Activated T-helper 2 cell treated with anti-CD3 and anti-CD28 coated beads, Interferon-gamma antibody, Interleukin-2, Interleukin-4, amounts not matched to agents 10 μg/mL and 5 μg/mL and 100 μg/mL, durations not matched to agents 14 hours and 24 hours and 36 hours (primary cell): ENCODE results near the gene COG7. TPM values are rescaled to one million over a fixed set of nuclear protein-coding genes. Genes with fewer than 3 reads are reported as not detected.
A peak's percentile ranks its signal among the peaks of the same experiment; 100 is the strongest.
"Not testable (repeated sequence)": the region's sequence is repeated elsewhere in the genome, so short reads cannot be mapped to it uniquely, and the experiment has no call there.

Source experiments
- DNase-seq: peaks from one replicate; pipeline ENCODE4 v3.0.0; 2021; ENCODE audit warnings: low spot score
- H3K27ac Mint-ChIP-seq: one replicate; pipeline ENCODE4 v1.8.0; 2021; ENCODE audit warnings: mixed read lengths
- H3K27me3 Mint-ChIP-seq: one replicate; pipeline ENCODE4 v1.8.0; 2021; ENCODE audit warnings: low read depth, mixed read lengths
- H3K36me3 Mint-ChIP-seq: one replicate; pipeline ENCODE4 v1.8.0; 2021; ENCODE audit warnings: low read depth, mixed read lengths
- H3K4me1 Mint-ChIP-seq: one replicate; pipeline ENCODE4 v1.8.0; 2021; ENCODE audit warnings: low read depth, mixed read lengths
- H3K4me3 Mint-ChIP-seq: one replicate; pipeline ENCODE4 v1.8.0; 2021; ENCODE audit warnings: low read depth, mild to moderate bottlenecking, moderate library complexity, mixed read lengths
- H3K9me3 Mint-ChIP-seq: one replicate; pipeline ENCODE4 v1.8.0; 2021; ENCODE audit warnings: mixed read lengths
- intact Hi-C: fragments of 100-400 bp; cut with micrococcal nuclease; formaldehyde crosslinking; loops from one replicate; pipeline ENCODE4 v1.15.1; 2023
- total RNA-seq: library from RNA; stranded (reverse); gene quantifications from 2 replicates; pipeline ENCODE4 v1.2.3, GENCODE V29; 2022

The COG7 gene
- total RNA-seq, 1 donor from 2014 or later = 23.8 TPM

DNA sequence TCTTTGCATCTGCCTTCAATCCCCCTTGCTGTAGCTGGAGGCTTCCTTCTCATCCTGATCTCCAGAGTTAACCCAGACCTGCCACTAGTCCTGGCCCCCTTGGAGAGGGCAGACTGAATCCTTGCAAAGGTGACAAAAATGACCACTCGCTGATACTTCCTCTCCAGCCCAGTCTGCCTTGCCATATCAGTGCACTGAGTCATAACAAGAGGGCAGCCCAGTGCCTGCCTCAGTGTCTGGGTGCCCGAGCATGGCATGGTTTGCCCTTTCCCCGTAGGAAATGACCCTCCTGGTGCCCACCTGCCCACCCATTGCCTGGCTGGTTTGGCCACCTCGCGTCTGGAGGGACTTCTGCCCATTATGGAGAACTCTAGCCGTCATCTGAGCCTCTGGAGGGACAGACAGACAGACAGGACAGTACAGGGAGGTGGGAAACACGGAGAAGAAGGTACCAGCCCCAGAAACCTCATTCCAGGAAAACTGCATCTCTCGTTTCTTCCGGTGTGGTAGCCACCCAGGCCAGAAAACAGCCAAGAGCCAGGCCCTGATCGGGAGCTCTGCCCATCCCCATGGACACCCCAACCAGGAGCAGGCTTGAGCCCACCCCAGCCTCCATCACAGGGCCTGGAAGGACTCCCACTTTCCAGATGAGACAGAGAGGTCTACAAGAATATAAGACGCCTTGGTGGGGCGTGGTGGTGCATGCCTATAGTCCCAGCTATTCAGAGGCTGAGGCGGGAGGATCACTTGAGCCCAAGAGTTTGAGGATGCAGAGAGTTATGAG, 79.4 kb downstream of the COG7 start:
- Mint-ChIP-seq H3K4me3 (no peak overlapping the region), H3K9me3 (no peaks in the 10 kb centered on the region), H3K4me1 (no peaks in the 10 kb centered on the region), H3K27me3 (no peaks in the 10 kb centered on the region), H3K27ac (no peak overlapping the region), H3K36me3 (no peaks in the 10 kb centered on the region)
- intact Hi-C loops = no loop called here
- DNase-seq = no peak

GRCh38 chr16:23371368-23371767, 81.6 kb downstream of the COG7 start:
- no peaks in the 10 kb centered on the region for H3K4me1 Mint-ChIP-seq
- no peaks in the 10 kb centered on the region for H3K9me3 Mint-ChIP-seq
- no peak overlapping the region for H3K4me3 Mint-ChIP-seq
- no peak overlapping the region for H3K27ac Mint-ChIP-seq
- H3K27me3 Mint-ChIP-seq = no peaks in the 10 kb centered on the region
- DNase-seq = no peak
- intact Hi-C loops = no loop called here
- H3K36me3 Mint-ChIP-seq = no peaks in the 10 kb centered on the region

GRCh38 chr16:23369416-23369815, 83.6 kb downstream of the COG7 start:
- Mint-ChIP-seq H3K27ac (no peak overlapping the region), H3K4me3 (no peak overlapping the region), H3K36me3 (no peaks in the 10 kb centered on the region), H3K9me3 (no peaks in the 10 kb centered on the region), H3K27me3 (no peaks in the 10 kb centered on the region), H3K4me1 (peaks cover 10% of the 10 kb centered on the region)
- intact Hi-C loops = no loop called here
- DNase-seq = no peak

- Mint-ChIP-seq H3K27me3 (no peaks in the 10 kb centered on the region), H3K4me1 (peaks cover 10% of the 10 kb centered on the region), H3K27ac (no peak overlapping the region), H3K9me3 (no peaks in the 10 kb centered on the region), H3K36me3 (no peaks in the 10 kb centered on the region), H3K4me3 (no peak overlapping the region)
- intact Hi-C loops = no loop called here
- DNase-seq = no peak
Measured at GRCh38 chr16:23368469-23368868, 84.5 kb downstream of the COG7 start.

DNA sequence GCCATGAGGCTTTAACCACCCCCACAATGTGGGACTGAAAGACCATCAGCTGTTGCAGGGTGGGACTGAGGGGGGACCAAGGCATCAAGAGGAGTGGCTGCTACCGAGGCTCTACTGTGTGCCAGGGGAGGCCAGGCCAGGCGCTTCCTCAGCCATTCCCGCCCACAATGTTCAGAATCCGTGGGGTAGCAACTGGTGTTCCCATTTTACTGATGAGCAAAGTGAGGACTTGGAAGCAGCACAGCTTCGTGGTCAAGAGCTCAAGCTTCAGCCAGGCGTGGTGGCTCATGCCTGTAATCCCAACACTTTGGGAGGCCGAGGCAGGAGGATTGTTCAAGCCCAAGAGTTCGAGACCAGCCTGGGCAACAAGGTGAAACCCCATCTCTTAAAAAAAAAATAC, 85.0 kb downstream of the COG7 start:
- no peaks in the 10 kb centered on the region for H3K36me3 Mint-ChIP-seq
- H3K27me3 Mint-ChIP-seq = no peaks in the 10 kb centered on the region
- no peaks in the 10 kb centered on the region for H3K9me3 Mint-ChIP-seq
- peaks cover 10% of the 10 kb centered on the region for H3K4me1 Mint-ChIP-seq
- no peak for DNase-seq
- intact Hi-C loops = no loop called here
- H3K27ac Mint-ChIP-seq = no peak overlapping the region
- H3K4me3 Mint-ChIP-seq = no peak overlapping the region

- Mint-ChIP-seq H3K27me3 (no peaks in the 10 kb centered on the region), H3K9me3 (no peaks in the 10 kb centered on the region), H3K4me1 (peaks cover 10% of the 10 kb centered on the region), H3K27ac (no peak overlapping the region), H3K4me3 (no peak overlapping the region), H3K36me3 (no peaks in the 10 kb centered on the region)
- no peak for DNase-seq
- intact Hi-C loops = no loop called here
Measured at GRCh38 chr16:23367564-23367963, 85.4 kb downstream of the COG7 start.

DNA sequence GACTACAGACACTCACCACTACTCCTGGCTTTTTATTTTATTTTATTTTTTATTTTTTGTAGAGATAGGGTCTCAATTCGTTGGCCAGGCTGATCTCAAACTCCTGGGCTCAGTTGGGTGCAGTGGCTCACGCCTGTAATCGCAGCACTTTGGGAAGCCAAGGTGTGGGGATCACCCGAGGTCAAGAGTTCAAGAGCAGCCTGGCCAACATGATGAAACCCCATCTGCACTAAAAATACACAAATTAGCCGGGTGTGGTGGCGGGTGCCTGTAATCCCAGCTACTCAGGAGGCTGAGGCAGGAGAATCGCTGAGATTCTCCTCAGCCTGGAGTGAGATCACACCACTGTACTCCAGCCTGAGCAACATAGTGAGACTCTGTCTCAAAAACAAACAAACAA, 86.6 kb downstream of the COG7 start:
- H3K4me1 Mint-ChIP-seq, H3K4me3 Mint-ChIP-seq, H3K27me3 Mint-ChIP-seq, intact Hi-C loops, H3K36me3 Mint-ChIP-seq, H3K9me3 Mint-ChIP-seq, H3K27ac Mint-ChIP-seq, DNase-seq: not testable (repeated sequence)

- DNase-seq = no peak
- Mint-ChIP-seq H3K9me3 (no peaks in the 10 kb centered on the region), H3K36me3 (no peaks in the 10 kb centered on the region), H3K27ac (peak overlapping the region; percentile 20), H3K4me3 (no peak overlapping the region), H3K4me1 (peaks cover 10% of the 10 kb centered on the region), H3K27me3 (no peaks in the 10 kb centered on the region)
- intact Hi-C loops = no loop called here
Measured at GRCh38 chr16:23365602-23366240, 87.3 kb downstream of the COG7 start.

DNA sequence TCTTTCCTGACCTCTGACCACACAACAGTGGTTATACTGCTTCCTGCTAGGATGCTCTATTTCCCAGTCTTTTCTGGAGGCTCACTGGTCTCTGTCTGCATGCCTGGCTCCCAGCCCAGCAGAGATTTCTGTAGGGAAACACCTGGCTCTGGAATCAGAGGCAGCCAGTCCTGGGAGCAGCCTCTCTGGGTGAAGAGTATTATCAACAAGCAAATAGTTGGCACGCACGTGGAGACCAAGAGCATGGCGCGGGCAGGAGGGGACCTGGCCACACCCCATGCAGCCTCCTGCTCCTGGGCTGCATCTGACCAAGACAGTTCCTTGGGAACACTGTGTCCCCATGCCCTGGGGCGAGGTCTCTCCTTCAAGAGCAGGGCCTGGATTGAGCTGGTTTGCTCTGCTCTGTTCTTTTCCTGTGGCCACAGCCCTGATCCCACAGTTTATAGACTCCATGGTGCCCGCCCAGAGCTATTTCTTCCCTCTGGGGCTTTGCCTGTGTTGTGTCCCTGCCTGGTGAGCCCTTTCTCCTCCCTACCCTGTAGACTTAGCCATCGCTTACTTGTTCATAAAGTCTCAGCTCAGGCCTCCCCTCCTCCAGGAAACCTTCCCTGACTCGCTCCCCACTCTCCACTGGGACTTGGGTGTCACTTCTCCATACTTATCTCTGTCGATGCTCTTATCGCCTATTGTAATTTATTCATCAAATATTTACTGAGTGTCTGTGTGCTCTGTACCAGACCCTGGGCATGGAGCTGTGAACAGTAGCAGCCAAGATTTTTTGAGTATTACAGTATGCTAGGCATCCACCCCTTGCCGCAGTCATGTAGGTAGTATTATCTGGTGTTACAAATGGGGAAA, 90.3 kb downstream of the COG7 start:
- peaks cover 4% of the 10 kb centered on the region for H3K27me3 Mint-ChIP-seq
- H3K27ac Mint-ChIP-seq = no peak overlapping the region
- no peak for DNase-seq
- H3K36me3 Mint-ChIP-seq = no peaks in the 10 kb centered on the region
- peaks cover 10% of the 10 kb centered on the region for H3K4me1 Mint-ChIP-seq
- H3K4me3 Mint-ChIP-seq = no peak overlapping the region
- H3K9me3 Mint-ChIP-seq = no peaks in the 10 kb centered on the region
- intact Hi-C loops = no loop called here

GRCh38 chr16:23359092-23359760, 93.8 kb downstream of the COG7 start:
- H3K4me1 Mint-ChIP-seq = no peaks in the 10 kb centered on the region
- no peak for DNase-seq
- H3K9me3 Mint-ChIP-seq = no peaks in the 10 kb centered on the region
- H3K27ac Mint-ChIP-seq = no peak overlapping the region
- intact Hi-C loops = no loop called here
- H3K27me3 Mint-ChIP-seq = peaks cover 4% of the 10 kb centered on the region
- no peak overlapping the region for H3K4me3 Mint-ChIP-seq
- no peaks in the 10 kb centered on the region for H3K36me3 Mint-ChIP-seq

GRCh38 chr16:23357761-23358290, 95.2 kb downstream of the COG7 start:
- H3K27ac Mint-ChIP-seq = no peak overlapping the region
- DNase-seq = no peak
- no peaks in the 10 kb centered on the region for H3K4me1 Mint-ChIP-seq
- intact Hi-C loops = no loop called here
- no peak overlapping the region for H3K4me3 Mint-ChIP-seq
- H3K36me3 Mint-ChIP-seq = no peaks in the 10 kb centered on the region
- peaks cover 4% of the 10 kb centered on the region for H3K27me3 Mint-ChIP-seq
- H3K9me3 Mint-ChIP-seq = no peaks in the 10 kb centered on the region

- no peak for DNase-seq
- no peaks in the 10 kb centered on the region for H3K9me3 Mint-ChIP-seq
- H3K27ac Mint-ChIP-seq = no peak overlapping the region
- intact Hi-C loops = no loop called here
- H3K36me3 Mint-ChIP-seq = no peaks in the 10 kb centered on the region
- H3K4me1 Mint-ChIP-seq = no peaks in the 10 kb centered on the region
- H3K27me3 Mint-ChIP-seq = peaks cover 4% of the 10 kb centered on the region
- H3K4me3 Mint-ChIP-seq = no peak overlapping the region
Measured at GRCh38 chr16:23356941-23357340, 96.0 kb downstream of the COG7 start.
